HG03159 (cell line): ENCODE measurements around the gene PRICKLE2.

ENCODE experiments used
- ATAC-seq: cut with Tn5 transposase; IDR thresholded peaks from one replicate; pipeline ENCODE4 v1.9.1; 2021; ENCODE audit warnings: mild to moderate bottlenecking, moderate library complexity; ENCODE audit not compliant: unreplicated experiment

PRICKLE2 gene

GRCh38 chr3:64053117-64053516, 172.1 kb downstream of the PRICKLE2 start:
- ATAC-seq: no peak

- no peak for ATAC-seq
Observed at GRCh38 chr3:64049832-64050231, 175.4 kb downstream of the PRICKLE2 start.

- ATAC-seq: no peak
Observed at GRCh38 chr3:64049136-64049535, 176.1 kb downstream of the PRICKLE2 start.

- ATAC-seq: no peak
Observed at GRCh38 chr3:64048631-64049061, 176.6 kb downstream of the PRICKLE2 start.

GRCh38 chr3:64047787-64048186, 177.5 kb downstream of the PRICKLE2 start:
- ATAC-seq: no peak

- no peak for ATAC-seq
Observed at GRCh38 chr3:64046996-64047594, 178.2 kb downstream of the PRICKLE2 start.

- ATAC-seq: no peak
Observed at GRCh38 chr3:64046592-64046991, 178.7 kb downstream of the PRICKLE2 start.

GRCh38 chr3:64042952-64043351, 182.3 kb downstream of the PRICKLE2 start:
- ATAC-seq: no peak
